ENCODE results near the gene ICAM3. TPM values are rescaled to one million over a fixed set of nuclear protein-coding genes. Genes with fewer than 3 reads are reported as not detected.

ICAM3 gene
- total RNA-seq, 1 experiment from 2014 or later: 8.3 TPM

GRCh38 chr19:10317045-10317856, 22.2 kb downstream of the ICAM3 start:
- RAD21 ChIA-PET (ENCODE audit: low non-redundant PET in 1 of 2, low total read pairs in 2 of 2, uncharacterized antibody in 2 of 2, unreplicated experiment in 2 of 2): interaction anchor here in 1 of 2 experiments (0.6 kb wide), 1 partner anchor 47 kb away, joined by 3 read pairs; no protein-coding TSS in a partner anchor
- POLR2A ChIA-PET: no interaction called here
- Histone ChIP-seq H3K27ac (ENCODE audit: low read depth, low read length) (0 out of 2 replicates have a peak overlapping the region, but pooled peaks have one; percentile 80), H3K4me1 (ENCODE audit: control insufficient read depth in 1 of 2, insufficient read depth in 2 of 2, low read length in 2 of 2) (peaks cover 4 to 21% of the 10 kb centered on the region in 2 experiments; a peak in 3 of 4 replicates), H3K36me3 (ENCODE audit: control insufficient read depth in 1 of 2, insufficient read depth in 2 of 2, low read length in 2 of 2) (peaks cover 12 to 19% of the 10 kb centered on the region in 2 experiments; a peak in 3 of 4 replicates), H3K4me2 (ENCODE audit: low read length) (no peak overlapping the region), H3K4me3 (replicated peaks in 1 of 2; ENCODE audit: low read depth in 1 of 2, low read length in 2 of 2) (no peak overlapping the region), H3K27me3 (ENCODE audit: insufficient read depth, low read length) (no peaks in the 10 kb centered on the region), H4K20me1 (ENCODE audit: insufficient read depth) (no peaks in the 10 kb centered on the region), H3K9ac (ENCODE audit: low read length) (no peak overlapping the region), H3K9me2 (ENCODE audit: insufficient read depth) (no peaks in the 10 kb centered on the region), H3K9me3 (ENCODE audit: control insufficient read depth in 1 of 2, insufficient read depth in 1 of 2, low read depth in 1 of 2, low read length in 2 of 2) (no peaks in the 10 kb centered on the region), H2AFZ (ENCODE audit: low read depth, low read length, poor library complexity, severe bottlenecking) (no peak overlapping the region), H3K79me2 (ENCODE audit: insufficient read depth, low read length) (0 out of 2 replicates have a peak, but pooled peaks cover 4% of the 10 kb centered on the region)
- ATAC-seq (no peak), DNase-seq (ENCODE audit: low read depth, low spot score) (no peak)
- no peak for TF ChIP-seq SIN3A (IDR thresholded peaks at IDR 0.05; ENCODE audit: low read depth)
- no peak for TF ChIP-seq SP1 (IDR thresholded peaks at IDR 0.05; ENCODE audit: low read depth)
- no peak for TF ChIP-seq ZFX (IDR thresholded peaks at IDR 0.05)
- no peak for TF ChIP-seq POLR2A (IDR thresholded peaks at IDR 0.05; ENCODE audit: borderline replicate concordance, extremely low read depth, insufficient read depth, insufficient read length)
- no peak for TF ChIP-seq EZH2phosphoT487 (IDR thresholded peaks at IDR 0.05; ENCODE audit: borderline replicate concordance)
- TF ChIP-seq ATF3 (IDR thresholded peaks at IDR 0.05): no peak
- TF ChIP-seq EZH2 (IDR thresholded peaks at IDR 0.05): no peak
- TF ChIP-seq FOSL1 (IDR thresholded peaks at IDR 0.05; ENCODE audit: low read depth): no peak
- TF ChIP-seq SRF (IDR thresholded peaks at IDR 0.05; ENCODE audit: low read depth): no peak
- TF ChIP-seq CTCF (IDR thresholded peaks at IDR 0.05 in 2 of 3, conservative IDR thresholded peaks at IDR 0.05 in 1 of 3; ENCODE audit: borderline replicate concordance in 1 of 3, insufficient read depth in 1 of 3, low read depth in 2 of 3, low read length in 2 of 3): no peak
- no peak for TF ChIP-seq ZNF274 (IDR thresholded peaks at IDR 0.05; ENCODE audit: low read depth, low read length)
- no peak for TF ChIP-seq TCF7L2 (IDR thresholded peaks at IDR 0.05; ENCODE audit: borderline replicate concordance, extremely low read depth, insufficient read depth, insufficient read length)
- no TSS peak for BruUV-seq (replicated peaks)
- CTCF ChIA-PET: no interaction called here
- intact Hi-C loops (cut with micrococcal nuclease): no loop called here
